ENCODE results near the gene NPAS3. TPM values are rescaled to one million over a fixed set of nuclear protein-coding genes. Genes with fewer than 3 reads are reported as not detected.

The NPAS3 gene
- total RNA-seq, 1 donor from 2014 or later = 2.0 TPM

DNA sequence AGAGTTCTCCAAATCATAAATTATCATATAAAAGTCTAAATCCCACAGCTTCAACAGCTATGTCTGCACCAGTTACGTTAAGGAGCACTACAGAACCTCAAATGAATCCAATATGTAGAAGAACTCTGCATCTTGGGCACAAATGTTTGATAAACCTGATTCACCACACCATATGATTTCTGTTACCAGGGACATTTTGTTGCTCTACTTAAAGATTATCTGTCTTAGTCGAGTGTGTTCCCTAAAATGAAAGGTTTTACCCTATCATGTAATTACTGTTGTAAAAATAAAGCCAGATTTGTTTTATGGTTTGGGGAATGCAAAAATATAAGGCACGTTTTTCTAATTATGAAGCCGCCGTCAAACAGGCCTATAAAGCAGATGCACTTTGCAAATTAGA, 649.1 kb downstream of the NPAS3 start:
- no peak overlapping the region for H3K4me3 ChIP-seq (ENCODE audit: low read depth, low read length)
- no peaks in the 10 kb centered on the region for H3K36me3 ChIP-seq (ENCODE audit: control insufficient read depth, insufficient read depth, low read length)
- DNase-seq (ENCODE audit: low read depth) = no peak
- no peaks in the 10 kb centered on the region for H3K27me3 ChIP-seq (ENCODE audit: control insufficient read depth, insufficient read depth, low read length)
- TF ChIP-seq, protein P1, sequence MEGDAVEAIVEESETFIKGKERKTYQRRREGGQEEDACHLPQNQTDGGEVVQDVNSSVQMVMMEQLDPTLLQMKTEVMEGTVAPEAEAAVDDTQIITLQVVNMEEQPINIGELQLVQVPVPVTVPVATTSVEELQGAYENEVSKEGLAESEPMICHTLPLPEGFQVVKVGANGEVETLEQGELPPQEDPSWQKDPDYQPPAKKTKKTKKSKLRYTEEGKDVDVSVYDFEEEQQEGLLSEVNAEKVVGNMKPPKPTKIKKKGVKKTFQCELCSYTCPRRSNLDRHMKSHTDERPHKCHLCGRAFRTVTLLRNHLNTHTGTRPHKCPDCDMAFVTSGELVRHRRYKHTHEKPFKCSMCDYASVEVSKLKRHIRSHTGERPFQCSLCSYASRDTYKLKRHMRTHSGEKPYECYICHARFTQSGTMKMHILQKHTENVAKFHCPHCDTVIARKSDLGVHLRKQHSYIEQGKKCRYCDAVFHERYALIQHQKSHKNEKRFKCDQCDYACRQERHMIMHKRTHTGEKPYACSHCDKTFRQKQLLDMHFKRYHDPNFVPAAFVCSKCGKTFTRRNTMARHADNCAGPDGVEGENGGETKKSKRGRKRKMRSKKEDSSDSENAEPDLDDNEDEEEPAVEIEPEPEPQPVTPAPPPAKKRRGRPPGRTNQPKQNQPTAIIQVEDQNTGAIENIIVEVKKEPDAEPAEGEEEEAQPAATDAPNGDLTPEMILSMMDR (IDR thresholded peaks at IDR 0.05; ENCODE audit: insufficient read depth, low read length, poor library complexity, severe bottlenecking) = no peak

DNA sequence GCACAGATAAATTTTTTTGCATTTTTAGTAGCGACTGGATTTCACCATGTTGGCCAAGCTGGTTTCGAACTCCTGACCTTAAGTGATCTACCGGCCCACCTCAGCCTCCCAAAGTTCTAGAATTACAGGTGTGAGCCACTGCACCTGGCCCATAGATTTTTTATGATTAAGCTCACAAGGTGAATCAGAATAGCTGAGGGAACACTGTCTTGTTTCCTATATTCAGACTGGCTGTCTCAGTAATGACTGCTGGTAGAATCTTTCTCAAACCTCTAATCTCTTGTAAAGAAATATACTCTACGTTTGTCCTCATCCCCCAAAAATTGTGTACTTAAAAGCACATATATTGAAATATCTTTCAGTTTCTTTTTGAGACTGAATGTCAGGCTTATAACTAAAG, 650.1 kb downstream of the NPAS3 start:
- DNase-seq (ENCODE audit: low read depth) = no peak
- no peaks in the 10 kb centered on the region for H3K27me3 ChIP-seq (ENCODE audit: control insufficient read depth, insufficient read depth, low read length)
- no peak overlapping the region for H3K4me3 ChIP-seq (ENCODE audit: low read depth, low read length)
- TF ChIP-seq, protein P1 (IDR thresholded peaks at IDR 0.05; ENCODE audit: insufficient read depth, low read length, poor library complexity, severe bottlenecking) = no peak
- no peaks in the 10 kb centered on the region for H3K36me3 ChIP-seq (ENCODE audit: control insufficient read depth, insufficient read depth, low read length)

DNA sequence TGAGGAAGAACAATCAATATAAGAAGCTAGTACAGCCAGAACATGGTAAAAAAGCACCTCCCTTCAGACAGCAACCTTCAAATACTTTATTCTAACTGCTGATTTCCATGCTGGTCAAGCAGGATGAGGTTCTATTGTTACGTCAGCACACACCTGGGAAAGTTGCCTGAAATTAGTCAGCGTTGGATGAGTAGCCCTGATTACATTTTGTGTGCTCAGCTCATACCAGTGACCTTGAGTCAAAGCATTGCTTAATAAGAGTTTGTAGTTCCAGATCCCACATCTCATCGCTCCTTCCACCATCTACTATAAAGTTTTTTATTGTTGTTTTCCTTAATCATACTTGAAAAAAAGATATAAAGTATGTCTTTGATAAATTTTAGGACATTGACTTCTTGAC, 650.7 kb downstream of the NPAS3 start:
- DNase-seq (ENCODE audit: low read depth) = peak; percentile 82
- Histone ChIP-seq H3K4me3 (ENCODE audit: low read depth, low read length) (no peak overlapping the region), H3K36me3 (ENCODE audit: control insufficient read depth, insufficient read depth, low read length) (no peaks in the 10 kb centered on the region), H3K27me3 (ENCODE audit: control insufficient read depth, insufficient read depth, low read length) (no peaks in the 10 kb centered on the region)
- TF ChIP-seq, protein P1 (IDR thresholded peaks at IDR 0.05; ENCODE audit: insufficient read depth, low read length, poor library complexity, severe bottlenecking) = no peak

DNA sequence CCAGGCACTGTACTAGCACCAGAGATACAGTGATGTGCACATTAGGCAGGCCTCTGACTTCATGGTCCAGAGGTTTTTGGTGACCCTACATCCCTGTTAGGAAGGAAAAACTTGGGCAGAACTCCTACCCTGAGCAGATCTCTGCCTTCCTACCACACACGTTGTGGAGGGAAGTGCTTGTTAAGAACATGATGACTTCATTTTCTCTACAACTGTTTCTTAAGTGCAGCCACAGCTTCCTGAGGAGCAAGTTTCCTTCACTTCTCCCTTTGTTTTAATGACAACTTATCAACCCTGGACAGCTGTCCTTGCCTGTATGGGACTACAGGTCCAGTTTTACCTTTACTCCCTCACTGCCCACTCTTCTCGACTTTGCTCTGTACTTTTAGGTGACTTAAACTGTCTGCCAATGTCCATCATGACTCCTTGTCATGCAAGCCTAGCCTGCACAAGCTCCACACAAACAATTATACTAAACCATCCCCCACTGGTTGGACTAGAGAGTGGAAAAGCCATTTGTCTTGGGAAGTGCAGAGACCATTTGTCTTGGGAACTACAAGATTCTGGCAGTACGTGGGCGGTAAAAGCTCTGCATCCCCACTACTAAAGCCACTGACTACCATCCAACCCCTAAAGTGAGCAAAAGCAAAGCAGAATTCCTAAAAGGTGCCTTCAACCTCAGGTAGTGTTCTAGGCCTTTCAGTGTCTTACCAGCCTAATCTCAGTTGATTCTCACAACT, 652.4 kb downstream of the NPAS3 start:
- TF ChIP-seq, protein P1 (IDR thresholded peaks at IDR 0.05; ENCODE audit: insufficient read depth, low read length, poor library complexity, severe bottlenecking) = no peak
- DNase-seq (ENCODE audit: low read depth) = no peak
- Histone ChIP-seq H3K4me3 (ENCODE audit: low read depth, low read length) (no peak overlapping the region), H3K36me3 (ENCODE audit: control insufficient read depth, insufficient read depth, low read length) (no peaks in the 10 kb centered on the region), H3K27me3 (ENCODE audit: control insufficient read depth, insufficient read depth, low read length) (no peaks in the 10 kb centered on the region)

DNA sequence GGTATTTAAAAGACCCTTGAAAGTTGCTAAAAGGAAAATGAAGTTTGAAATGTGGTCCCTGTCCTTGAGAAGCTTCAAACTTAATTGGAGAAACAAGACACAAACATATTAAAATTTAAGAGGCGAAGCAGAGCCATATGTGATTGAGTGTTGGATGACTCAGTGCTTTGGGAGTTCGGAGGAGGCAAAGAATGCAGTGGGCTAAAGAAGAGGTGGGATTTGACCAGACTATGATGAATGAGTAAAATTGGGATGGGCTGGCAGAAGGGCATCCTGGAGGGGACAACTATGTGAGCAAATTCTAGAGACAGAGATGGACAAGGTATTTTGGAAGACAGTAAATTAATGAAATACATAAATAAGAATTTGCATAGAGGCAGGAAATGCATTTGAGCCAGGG, 653.6 kb downstream of the NPAS3 start:
- Histone ChIP-seq H3K4me3 (ENCODE audit: low read depth, low read length) (no peak overlapping the region), H3K27me3 (ENCODE audit: control insufficient read depth, insufficient read depth, low read length) (no peaks in the 10 kb centered on the region), H3K36me3 (ENCODE audit: control insufficient read depth, insufficient read depth, low read length) (no peaks in the 10 kb centered on the region)
- TF ChIP-seq, protein P1 (IDR thresholded peaks at IDR 0.05; ENCODE audit: insufficient read depth, low read length, poor library complexity, severe bottlenecking) = no peak
- DNase-seq (ENCODE audit: low read depth) = no peak

Measured in kidney epithelial cell (primary cell).